ENCODE data around the gene MED22. TPM values are rescaled to one million over a fixed set of nuclear protein-coding genes. Genes with fewer than 3 reads are reported as not detected.

The MED22 gene
- total and polyA plus RNA-seq, 2 donors: 13.1 to 13.6 TPM

- 95% methylated on average over 13 of the region's 13 CpGs for WGBS
- Histone ChIP-seq H3K36me3 (ENCODE audit: control insufficient read depth in 2 of 2, insufficient read depth in 2 of 2, low read length in 1 of 2) (peaks cover 70 to 71% of the 10 kb centered on the region in 2 donors), H3K4me1 (ENCODE audit: control insufficient read depth in 2 of 2, insufficient read depth in 2 of 2, low read length in 2 of 2) (peaks cover 8 to 18% of the 10 kb centered on the region in 2 donors)
Measured at GRCh38 chr9:133361507-133362092, 13.7 kb upstream of the MED22 start.

DNA sequence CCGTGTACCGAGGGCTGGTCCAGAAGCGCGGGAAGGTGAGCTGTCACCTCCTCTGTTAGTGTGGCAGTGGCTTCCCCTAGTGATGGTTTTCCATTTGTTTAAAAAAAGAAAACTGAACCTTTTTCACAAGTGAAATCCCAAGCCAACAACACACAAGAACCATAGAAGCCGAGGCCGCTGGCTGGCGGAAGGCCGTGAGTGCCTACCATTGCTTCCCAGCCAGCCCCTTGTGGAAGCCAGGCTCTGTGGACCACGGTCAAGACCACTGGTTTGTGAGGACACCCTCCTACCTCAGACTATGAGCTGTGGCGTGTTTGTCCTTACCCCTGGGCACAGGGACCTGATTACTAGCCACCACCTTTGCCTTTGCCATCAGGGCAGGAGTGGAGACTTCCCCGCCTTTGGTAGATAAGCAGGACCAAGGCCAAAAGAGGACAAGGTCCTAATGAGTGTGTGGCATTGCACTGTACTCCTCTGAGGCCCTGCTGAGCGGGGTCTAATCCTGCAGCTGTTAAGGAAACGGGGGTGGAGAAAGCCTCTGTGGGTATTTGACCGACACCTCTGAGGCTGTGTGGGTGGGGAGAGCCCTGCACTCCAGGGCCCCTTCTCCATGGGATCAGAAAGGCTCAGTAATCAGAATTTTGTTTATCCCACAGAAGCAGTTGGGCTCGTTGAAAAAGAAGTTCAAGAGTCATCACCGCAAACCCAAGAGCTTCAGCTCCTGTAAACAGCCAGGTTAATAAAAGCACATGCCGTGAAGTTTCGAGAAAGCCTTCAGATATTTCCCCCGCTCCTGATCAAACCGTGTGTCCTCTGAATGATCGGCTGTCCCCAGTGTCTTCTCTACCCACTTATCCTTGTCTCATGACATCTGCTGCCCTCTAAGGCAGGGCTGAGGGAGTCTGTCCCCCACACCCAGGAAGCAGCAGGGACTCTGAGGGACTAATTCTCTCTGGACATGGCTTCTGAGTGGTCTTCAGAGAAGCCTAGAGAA lies 12.8 kb upstream of the MED22 start:
- WGBS: 94% methylated on average over 21 of the region's 21 CpGs
- Histone ChIP-seq H3K36me3 (ENCODE audit: control insufficient read depth in 2 of 2, insufficient read depth in 2 of 2, low read length in 1 of 2) (peaks cover 61 to 62% of the 10 kb centered on the region in 2 donors), H3K9me3 (ENCODE audit: control insufficient read depth in 2 of 2, insufficient read depth in 1 of 2, low read length in 1 of 2) (no peaks in the 10 kb centered on the region), H3K27ac (ENCODE audit: low read depth in 1 of 2, low read length in 1 of 2) (no peak overlapping the region), H3K4me3 (ENCODE audit: low read length in 2 of 2) (no peak overlapping the region), H3K27me3 (ENCODE audit: control insufficient read depth in 2 of 2, insufficient read depth in 1 of 2, low read length in 1 of 2) (no peaks in the 10 kb centered on the region), H3K4me1 (ENCODE audit: control insufficient read depth in 2 of 2, insufficient read depth in 2 of 2, low read length in 2 of 2) (peaks cover 10 to 20% of the 10 kb centered on the region in 2 donors)
- DNase-seq (ENCODE audit: low read depth in 6 of 9, low spot score in 9 of 9): no peak

More at GRCh38 chr9:133361507-133362092, 13.7 kb upstream of the MED22 start:
- H3K27ac ChIP-seq (ENCODE audit: low read depth in 1 of 2, low read length in 1 of 2): no peak overlapping the region
- H3K27me3 ChIP-seq (ENCODE audit: control insufficient read depth in 2 of 2, insufficient read depth in 1 of 2, low read length in 1 of 2): no peaks in the 10 kb centered on the region
- no peak overlapping the region for H3K4me3 ChIP-seq (ENCODE audit: low read length in 2 of 2)
- no peak for DNase-seq (ENCODE audit: low read depth in 6 of 9, low spot score in 9 of 9)
- H3K9me3 ChIP-seq (ENCODE audit: control insufficient read depth in 2 of 2, insufficient read depth in 1 of 2, low read length in 1 of 2): no peaks in the 10 kb centered on the region

DNA sequence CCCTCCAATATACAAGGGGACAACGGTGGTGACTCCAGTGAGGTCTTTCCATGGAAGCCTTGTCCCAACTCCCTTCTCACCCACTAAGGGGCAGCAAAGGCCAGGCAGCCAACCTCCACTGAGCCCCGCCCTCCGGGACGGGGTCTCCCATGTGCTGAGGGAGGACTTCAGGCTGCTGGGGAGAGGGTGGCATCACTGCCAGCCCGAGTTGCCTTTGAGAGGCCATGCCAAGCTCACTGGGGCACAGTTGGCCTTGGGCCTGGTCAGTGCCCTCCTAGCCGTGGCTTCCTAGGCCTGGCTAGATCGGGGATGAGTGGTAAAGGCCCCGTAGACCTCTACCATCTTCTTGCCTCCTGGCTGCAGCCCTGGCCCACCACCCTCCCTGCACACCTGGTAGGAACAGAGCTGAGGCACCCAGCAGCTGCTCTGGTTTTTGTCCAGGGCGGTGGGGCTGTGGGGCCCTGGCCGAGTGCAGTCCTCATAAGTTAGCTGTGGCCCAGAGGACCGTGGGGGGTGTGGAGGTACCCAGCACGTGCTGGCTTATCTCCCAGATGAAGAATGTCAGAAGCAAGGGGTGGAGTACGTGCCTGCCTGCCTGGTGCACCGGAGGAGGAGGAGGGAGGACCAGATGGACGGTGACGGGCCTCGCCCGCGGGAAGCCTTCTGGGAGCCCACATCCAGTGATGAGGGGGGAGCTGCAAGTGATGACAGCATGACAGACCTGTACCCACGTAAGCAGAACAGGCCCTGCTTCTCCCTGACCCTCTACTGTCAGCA lies 11.7 kb upstream of the MED22 start:
- Histone ChIP-seq H3K36me3 (ENCODE audit: control insufficient read depth in 2 of 2, insufficient read depth in 2 of 2, low read length in 1 of 2) (peaks cover 52% of the 10 kb centered on the region in 2 donors), H3K4me3 (ENCODE audit: low read length in 2 of 2) (no peak overlapping the region), H3K9me3 (ENCODE audit: control insufficient read depth in 2 of 2, insufficient read depth in 1 of 2, low read length in 1 of 2) (no peaks in the 10 kb centered on the region), H3K27ac (ENCODE audit: low read depth in 1 of 2, low read length in 1 of 2) (no peak overlapping the region), H3K4me1 (ENCODE audit: control insufficient read depth in 2 of 2, insufficient read depth in 2 of 2, low read length in 2 of 2) (peaks cover 13 to 23% of the 10 kb centered on the region in 2 donors), H3K27me3 (ENCODE audit: control insufficient read depth in 2 of 2, insufficient read depth in 1 of 2, low read length in 1 of 2) (no peaks in the 10 kb centered on the region)
- 93% methylated on average over 20 of the region's 20 CpGs for WGBS
- DNase-seq (ENCODE audit: low read depth in 6 of 9, low spot score in 9 of 9): no peak

DNA sequence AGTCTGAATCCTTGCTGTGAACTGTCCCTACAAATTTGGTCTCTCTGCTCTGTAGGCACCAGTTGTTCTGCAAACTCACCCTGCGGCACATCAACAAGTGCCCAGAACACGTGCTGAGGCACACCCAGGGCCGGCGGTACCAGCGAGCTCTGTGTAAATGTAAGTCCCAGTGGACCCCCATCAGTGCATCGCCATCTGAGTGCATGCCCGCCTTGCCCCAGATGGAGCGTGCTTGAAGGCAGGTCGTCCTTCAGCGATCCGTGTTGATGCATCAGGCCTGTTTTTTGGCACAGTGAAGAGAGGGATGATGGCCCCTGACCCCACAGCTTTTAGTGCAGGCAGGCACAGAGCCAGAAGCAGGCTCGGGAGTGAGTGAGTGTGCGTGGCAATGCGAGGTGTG lies 9.7 kb upstream of the MED22 start:
- no peaks in the 10 kb centered on the region for H3K9me3 ChIP-seq (ENCODE audit: control insufficient read depth in 2 of 2, insufficient read depth in 1 of 2, low read length in 1 of 2)
- peaks cover 13 to 23% of the 10 kb centered on the region in 2 donors for H3K4me1 ChIP-seq (ENCODE audit: control insufficient read depth in 2 of 2, insufficient read depth in 2 of 2, low read length in 2 of 2)
- DNase-seq (ENCODE audit: low read depth in 6 of 9, low spot score in 9 of 9): no peak
- H3K27ac ChIP-seq (ENCODE audit: low read depth in 1 of 2, low read length in 1 of 2): no peak overlapping the region
- no peaks in the 10 kb centered on the region for H3K27me3 ChIP-seq (ENCODE audit: control insufficient read depth in 2 of 2, insufficient read depth in 1 of 2, low read length in 1 of 2)
- H3K36me3 ChIP-seq (ENCODE audit: control insufficient read depth in 2 of 2, insufficient read depth in 2 of 2, low read length in 1 of 2): peaks cover 49 to 54% of the 10 kb centered on the region in 2 donors
- H3K4me3 ChIP-seq (ENCODE audit: low read length in 2 of 2): no peak overlapping the region
- WGBS: 98% methylated on average over 14 of the region's 14 CpGs

DNA sequence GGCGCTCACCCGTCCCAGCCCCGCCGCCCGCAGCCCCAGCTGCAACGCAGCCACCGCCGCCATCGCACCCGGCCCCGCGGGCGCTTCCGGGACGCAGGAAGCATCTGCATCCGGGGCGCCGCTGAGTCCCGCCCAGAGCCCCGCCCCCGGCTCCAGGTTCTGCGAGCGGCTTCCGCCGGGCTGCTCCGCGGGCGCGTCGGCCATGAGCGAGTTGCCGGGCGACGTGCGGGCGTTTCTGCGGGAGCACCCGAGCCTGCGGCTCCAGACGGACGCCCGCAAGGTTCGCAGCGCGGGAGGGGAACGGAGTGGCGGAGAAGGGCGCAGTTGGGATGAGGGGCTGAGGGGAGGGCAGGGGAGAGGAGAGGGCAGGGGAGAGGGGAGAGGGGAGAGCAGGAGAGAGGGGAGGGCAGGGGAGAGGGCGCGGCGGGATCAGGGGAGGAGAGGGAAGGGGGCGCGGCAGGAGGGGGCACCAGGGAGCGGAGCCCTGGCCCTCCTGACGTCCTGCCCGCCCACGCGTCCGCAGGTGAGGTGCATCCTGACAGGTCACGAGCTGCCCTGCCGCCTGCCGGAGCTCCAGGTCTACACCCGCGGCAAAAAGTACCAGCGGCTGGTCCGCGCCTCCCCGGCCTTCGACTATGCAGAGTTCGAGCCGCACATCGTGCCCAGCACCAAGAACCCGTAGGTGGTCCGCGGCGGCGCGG lies 8.6 kb upstream of the MED22 start, which contains the start of the genes SURF1 and SURF2:
SURF1 (minus strand) TSS at position 97 of the 701 bp plus-strand sequence; CDS start at position 63, 34 bp downstream.
SURF2 (plus strand) TSS at position 160 of the 701 bp plus-strand sequence; CDS start at position 203, 43 bp downstream.
- peaks cover 13 to 23% of the 10 kb centered on the region in 2 donors for H3K4me1 ChIP-seq (ENCODE audit: control insufficient read depth in 2 of 2, insufficient read depth in 2 of 2, low read length in 2 of 2)
- peak in 8 of 9 donors; percentile 72 to 93 (median 80) for DNase-seq (ENCODE audit: low read depth in 6 of 9, low spot score in 9 of 9)
- H3K27ac ChIP-seq (ENCODE audit: low read depth in 1 of 2, low read length in 1 of 2): peak within 1 kb of the TSS; percentile 60 to 73
- peak within 1 kb of the TSS; percentile 74 to 75 for H3K4me3 ChIP-seq (ENCODE audit: low read length in 2 of 2)
- no peaks in the 10 kb centered on the region for H3K9me3 ChIP-seq (ENCODE audit: control insufficient read depth in 2 of 2, insufficient read depth in 1 of 2, low read length in 1 of 2)
- H3K36me3 ChIP-seq (ENCODE audit: control insufficient read depth in 2 of 2, insufficient read depth in 2 of 2, low read length in 1 of 2): peaks cover 49 to 56% of the 10 kb centered on the region in 2 donors
- 2% methylated on average over 78 of the region's 78 CpGs for WGBS
- no peaks in the 10 kb centered on the region for H3K27me3 ChIP-seq (ENCODE audit: control insufficient read depth in 2 of 2, insufficient read depth in 1 of 2, low read length in 1 of 2)

DNA sequence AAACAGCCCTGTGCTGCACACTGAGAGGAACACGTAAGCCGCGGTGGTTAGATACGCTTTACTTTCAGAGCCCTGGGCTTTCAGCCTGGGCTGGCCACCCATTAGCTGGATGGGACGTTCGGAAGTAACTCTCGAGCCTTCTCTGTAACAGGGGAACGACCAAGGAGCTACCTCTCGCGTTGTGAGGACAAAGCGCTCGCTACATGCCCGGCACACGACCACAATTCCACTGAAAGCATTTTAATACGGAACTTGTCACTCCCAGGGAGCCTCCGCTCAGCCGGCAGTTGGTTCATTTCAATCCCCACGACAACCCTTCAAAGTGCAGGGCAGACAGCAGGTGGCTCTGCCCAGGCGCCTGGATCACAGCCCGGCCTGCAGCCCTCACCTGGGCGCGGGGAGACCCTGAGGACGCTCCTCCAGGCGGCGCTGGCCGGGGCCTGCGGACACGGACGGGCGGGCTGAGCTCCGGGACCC lies 8.0 kb upstream of the MED22 start:
- no peak for DNase-seq (ENCODE audit: low read depth in 6 of 9, low spot score in 9 of 9)
- Histone ChIP-seq H3K36me3 (ENCODE audit: control insufficient read depth in 2 of 2, insufficient read depth in 2 of 2, low read length in 1 of 2) (peaks cover 49 to 56% of the 10 kb centered on the region in 2 donors), H3K4me1 (ENCODE audit: control insufficient read depth in 2 of 2, insufficient read depth in 2 of 2, low read length in 2 of 2) (peaks cover 13 to 23% of the 10 kb centered on the region in 2 donors), H3K4me3 (ENCODE audit: low read length in 2 of 2) (peak overlapping the region; percentile 74 to 75), H3K9me3 (ENCODE audit: control insufficient read depth in 2 of 2, insufficient read depth in 1 of 2, low read length in 1 of 2) (no peaks in the 10 kb centered on the region), H3K27ac (ENCODE audit: low read depth in 1 of 2, low read length in 1 of 2) (peak overlapping the region; percentile 38 to 60), H3K27me3 (ENCODE audit: control insufficient read depth in 2 of 2, insufficient read depth in 1 of 2, low read length in 1 of 2) (no peaks in the 10 kb centered on the region)
- 1% methylated on average over 31 of the region's 31 CpGs for WGBS

GRCh38 chr9:133354766-133355165 lies 6.8 kb upstream of the MED22 start:
- 98% methylated on average over 7 of the region's 7 CpGs for WGBS

DNA sequence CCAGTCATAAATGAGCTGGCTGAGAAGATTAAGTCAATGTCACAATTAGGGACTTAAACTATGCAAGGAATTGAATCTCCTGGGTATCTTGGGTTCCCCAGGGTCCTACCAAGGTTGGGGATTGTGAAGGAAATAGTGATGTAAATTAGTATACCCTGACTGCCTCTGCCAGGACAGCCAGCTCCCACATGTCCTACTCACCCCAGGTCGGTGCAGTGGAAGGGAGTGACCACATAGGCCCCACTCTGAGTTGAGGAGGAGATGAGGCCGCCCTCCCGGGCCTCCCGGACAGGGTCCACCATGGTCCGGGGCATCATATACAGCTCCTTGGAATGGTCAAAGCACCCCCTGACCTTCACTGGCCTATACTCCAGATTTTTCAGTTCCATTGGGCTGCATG lies 5.6 kb upstream of the MED22 start:
- H3K4me1 ChIP-seq (ENCODE audit: control insufficient read depth in 2 of 2, insufficient read depth in 2 of 2, low read length in 2 of 2): peaks cover 17 to 37% of the 10 kb centered on the region in 2 donors
- DNase-seq (ENCODE audit: low read depth in 6 of 9, low spot score in 9 of 9): no peak
- no peaks in the 10 kb centered on the region for H3K9me3 ChIP-seq (ENCODE audit: control insufficient read depth in 2 of 2, insufficient read depth in 1 of 2, low read length in 1 of 2)
- no peak overlapping the region for H3K4me3 ChIP-seq (ENCODE audit: low read length in 2 of 2)
- peaks cover 51 to 57% of the 10 kb centered on the region in 2 donors for H3K36me3 ChIP-seq (ENCODE audit: control insufficient read depth in 2 of 2, insufficient read depth in 2 of 2, low read length in 1 of 2)
- H3K27ac ChIP-seq (ENCODE audit: low read depth in 1 of 2, low read length in 1 of 2): no peak overlapping the region
- 96% methylated on average over 5 of the region's 5 CpGs for WGBS
- H3K27me3 ChIP-seq (ENCODE audit: control insufficient read depth in 2 of 2, insufficient read depth in 1 of 2, low read length in 1 of 2): no peaks in the 10 kb centered on the region

More at GRCh38 chr9:133354766-133355165, 6.8 kb upstream of the MED22 start:
- no peak for DNase-seq (ENCODE audit: low read depth in 6 of 9, low spot score in 9 of 9)
- H3K36me3 ChIP-seq (ENCODE audit: control insufficient read depth in 2 of 2, insufficient read depth in 2 of 2, low read length in 1 of 2): peaks cover 49 to 56% of the 10 kb centered on the region in 2 donors
- H3K4me1 ChIP-seq (ENCODE audit: control insufficient read depth in 2 of 2, insufficient read depth in 2 of 2, low read length in 2 of 2): peaks cover 13 to 25% of the 10 kb centered on the region in 2 donors
- no peaks in the 10 kb centered on the region for H3K9me3 ChIP-seq (ENCODE audit: control insufficient read depth in 2 of 2, insufficient read depth in 1 of 2, low read length in 1 of 2)
- no peak overlapping the region for H3K4me3 ChIP-seq (ENCODE audit: low read length in 2 of 2)
- H3K27ac ChIP-seq (ENCODE audit: low read depth in 1 of 2, low read length in 1 of 2): no peak overlapping the region
- no peaks in the 10 kb centered on the region for H3K27me3 ChIP-seq (ENCODE audit: control insufficient read depth in 2 of 2, insufficient read depth in 1 of 2, low read length in 1 of 2)

Data from thymus (tissue), 11 donors.